Esophagus muscularis mucosa (tissue), 4 donors: Measurements from ENCODE around the gene RBMS1.

ENCODE experiments used
- EP300 ChIP-seq: sonication (generic); formaldehyde crosslinking; IDR thresholded peaks from one replicate; pipeline ENCODE4 v1.6.1; 2017; ENCODE audit warnings: antibody characterized with exemption
- POLR2A ChIP-seq: fragments of 450-650 bp; IDR thresholded peaks from one replicate; pipeline ENCODE4 v1.6.1; 2017; ENCODE audit warnings: antibody characterized with exemption, moderate library complexity, mild to moderate bottlenecking, low read depth
- POLR2AphosphoS5 ChIP-seq, 2 donors: sonication (generic); formaldehyde crosslinking; IDR thresholded peaks; one replicate each; pipeline ENCODE4 v1.6.1; 2017; ENCODE audit warnings: antibody characterized with exemption in 2 of 2
- TF ChIP-seq, protein P1 (sequence below), 3 experiments: fragments of 200-600 bp in 2 of 3; fragments of 450-650 bp in 1 of 3; sonication (generic) in 2 of 3; IDR thresholded peaks; one replicate each; pipeline ENCODE4 v1.5.1; 2017 to 2019; ENCODE audit warnings: antibody characterized with exemption in 3 of 3, mild to moderate bottlenecking in 2 of 3, moderate library complexity in 1 of 3

DNA sequence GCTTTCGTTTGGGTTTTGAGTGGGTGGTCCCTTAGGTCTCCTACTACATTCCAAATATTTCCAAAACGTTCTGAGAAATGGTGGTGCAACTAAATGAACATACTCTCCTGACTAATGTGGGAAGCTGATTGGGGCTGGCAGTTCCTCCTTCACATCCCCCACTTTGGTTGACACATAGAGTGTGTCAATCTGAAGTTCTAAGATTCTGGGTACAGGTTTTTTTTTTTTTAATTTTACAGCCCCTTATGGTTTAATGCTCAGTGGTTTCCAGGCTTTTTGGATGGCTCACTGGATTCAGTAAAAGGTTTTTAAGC is 235.2 kb downstream of the RBMS1 start:
- TF ChIP-seq EP300 (no peak), POLR2A (no peak), POLR2AphosphoS5 (IDR thresholded peaks at IDR 0.05) (no peak)
- TF ChIP-seq, protein P1, sequence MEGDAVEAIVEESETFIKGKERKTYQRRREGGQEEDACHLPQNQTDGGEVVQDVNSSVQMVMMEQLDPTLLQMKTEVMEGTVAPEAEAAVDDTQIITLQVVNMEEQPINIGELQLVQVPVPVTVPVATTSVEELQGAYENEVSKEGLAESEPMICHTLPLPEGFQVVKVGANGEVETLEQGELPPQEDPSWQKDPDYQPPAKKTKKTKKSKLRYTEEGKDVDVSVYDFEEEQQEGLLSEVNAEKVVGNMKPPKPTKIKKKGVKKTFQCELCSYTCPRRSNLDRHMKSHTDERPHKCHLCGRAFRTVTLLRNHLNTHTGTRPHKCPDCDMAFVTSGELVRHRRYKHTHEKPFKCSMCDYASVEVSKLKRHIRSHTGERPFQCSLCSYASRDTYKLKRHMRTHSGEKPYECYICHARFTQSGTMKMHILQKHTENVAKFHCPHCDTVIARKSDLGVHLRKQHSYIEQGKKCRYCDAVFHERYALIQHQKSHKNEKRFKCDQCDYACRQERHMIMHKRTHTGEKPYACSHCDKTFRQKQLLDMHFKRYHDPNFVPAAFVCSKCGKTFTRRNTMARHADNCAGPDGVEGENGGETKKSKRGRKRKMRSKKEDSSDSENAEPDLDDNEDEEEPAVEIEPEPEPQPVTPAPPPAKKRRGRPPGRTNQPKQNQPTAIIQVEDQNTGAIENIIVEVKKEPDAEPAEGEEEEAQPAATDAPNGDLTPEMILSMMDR (IDR thresholded peaks at IDR 0.05), result no peak
